ENCODE measurements around the gene DES. TPM values are rescaled to one million over a fixed set of nuclear protein-coding genes. Genes with fewer than 3 reads are reported as not detected.

The DES gene
- total RNA-seq, 1 donor from 2014 or later, result not detected

GRCh38 chr2:219423652-219424377 is 5.6 kb downstream of the DES start:
- FAIRE-seq (no peak), DNase-seq (ENCODE audit: low read depth) (no peak)
- Histone ChIP-seq H3K27me3 (ENCODE audit: control insufficient read depth, insufficient read depth, low read length) (peaks cover 8% of the 10 kb centered on the region), H3K4me3 (ENCODE audit: low read depth, low read length) (no peak overlapping the region), H3K36me3 (ENCODE audit: control insufficient read depth, insufficient read depth, low read length) (no peaks in the 10 kb centered on the region)
- TF ChIP-seq CTCF (IDR thresholded peaks at IDR 0.05; ENCODE audit: insufficient read depth, low read length, severe bottlenecking), result no peak

GRCh38 chr2:219425238-219426067 is 7.3 kb downstream of the DES start:
- DNase-seq (ENCODE audit: low read depth) (no peak), FAIRE-seq (no peak)
- Histone ChIP-seq H3K36me3 (ENCODE audit: control insufficient read depth, insufficient read depth, low read length) (no peaks in the 10 kb centered on the region), H3K4me3 (ENCODE audit: low read depth, low read length) (no peak overlapping the region), H3K27me3 (ENCODE audit: control insufficient read depth, insufficient read depth, low read length) (peaks cover 2% of the 10 kb centered on the region)
- no peak for TF ChIP-seq CTCF (IDR thresholded peaks at IDR 0.05; ENCODE audit: insufficient read depth, low read length, severe bottlenecking)

- Histone ChIP-seq H3K36me3 (ENCODE audit: control insufficient read depth, insufficient read depth, low read length) (no peaks in the 10 kb centered on the region), H3K4me3 (ENCODE audit: low read depth, low read length) (no peak overlapping the region), H3K27me3 (ENCODE audit: control insufficient read depth, insufficient read depth, low read length) (peaks cover 2% of the 10 kb centered on the region)
- no peak for TF ChIP-seq CTCF (IDR thresholded peaks at IDR 0.05; ENCODE audit: insufficient read depth, low read length, severe bottlenecking)
- FAIRE-seq (no peak), DNase-seq (ENCODE audit: low read depth) (no peak)
Measured at GRCh38 chr2:219426068-219426443, 7.9 kb downstream of the DES start.

DNA sequence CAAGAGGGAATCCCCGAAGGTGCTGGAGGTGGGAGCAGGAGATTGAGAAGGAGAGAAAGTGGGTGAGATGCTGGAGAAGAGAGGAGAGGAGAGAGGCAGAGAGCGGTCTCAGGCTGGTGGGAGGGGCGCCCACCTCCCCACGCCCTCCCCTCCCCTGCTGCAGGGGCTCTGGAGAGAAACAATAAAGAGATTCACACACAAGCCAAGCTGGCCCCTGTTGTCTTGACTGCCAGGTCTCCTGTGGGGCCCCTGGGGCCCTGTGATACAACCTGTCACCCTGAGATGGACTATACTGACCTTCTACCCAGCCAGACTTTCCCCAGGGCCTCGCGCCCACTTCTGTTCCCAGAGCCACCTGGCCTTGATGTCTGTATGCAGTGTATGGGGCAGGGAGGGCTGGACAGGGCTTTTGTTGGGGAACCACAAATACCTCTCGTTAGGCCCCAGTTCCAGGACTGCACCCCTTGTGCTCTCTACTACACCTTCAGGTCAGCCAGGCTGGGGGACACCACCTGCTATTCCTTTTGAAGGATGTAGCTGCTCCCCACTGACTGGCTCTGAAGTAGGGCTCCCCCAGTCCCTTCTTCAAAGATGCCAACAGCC is 8.5 kb downstream of the DES start:
- DNase-seq (ENCODE audit: low read depth), result no peak
- peaks cover 2% of the 10 kb centered on the region for H3K27me3 ChIP-seq (ENCODE audit: control insufficient read depth, insufficient read depth, low read length)
- FAIRE-seq, result no peak
- no peak for TF ChIP-seq CTCF (IDR thresholded peaks at IDR 0.05; ENCODE audit: insufficient read depth, low read length, severe bottlenecking)
- H3K4me3 ChIP-seq (ENCODE audit: low read depth, low read length), result no peak overlapping the region
- no peaks in the 10 kb centered on the region for H3K36me3 ChIP-seq (ENCODE audit: control insufficient read depth, insufficient read depth, low read length)

GRCh38 chr2:219428469-219428868 is 10.3 kb downstream of the DES start:
- no peak for TF ChIP-seq CTCF (IDR thresholded peaks at IDR 0.05; ENCODE audit: insufficient read depth, low read length, severe bottlenecking)
- DNase-seq (ENCODE audit: low read depth), result no peak
- no peak for FAIRE-seq
- peaks cover 2% of the 10 kb centered on the region for H3K27me3 ChIP-seq (ENCODE audit: control insufficient read depth, insufficient read depth, low read length)
- no peak overlapping the region for H3K4me3 ChIP-seq (ENCODE audit: low read depth, low read length)
- H3K36me3 ChIP-seq (ENCODE audit: control insufficient read depth, insufficient read depth, low read length), result no peaks in the 10 kb centered on the region
